Stimulated activated naive CD4-positive, alpha-beta T cell treated with Interleukin-2 at 50 U/mL for 16 hours (primary cell): ENCODE data around the gene TGFBR3L.
"Not testable (repeated sequence)": the region's sequence is repeated elsewhere in the genome, so short reads cannot be mapped to it uniquely, and the experiment has no call there.

Experiments
- DNase-seq: peaks from one replicate; lab custom pipeline; 2025; lab: John Stamatoyannopoulos, UW

Gene TGFBR3L

DNA sequence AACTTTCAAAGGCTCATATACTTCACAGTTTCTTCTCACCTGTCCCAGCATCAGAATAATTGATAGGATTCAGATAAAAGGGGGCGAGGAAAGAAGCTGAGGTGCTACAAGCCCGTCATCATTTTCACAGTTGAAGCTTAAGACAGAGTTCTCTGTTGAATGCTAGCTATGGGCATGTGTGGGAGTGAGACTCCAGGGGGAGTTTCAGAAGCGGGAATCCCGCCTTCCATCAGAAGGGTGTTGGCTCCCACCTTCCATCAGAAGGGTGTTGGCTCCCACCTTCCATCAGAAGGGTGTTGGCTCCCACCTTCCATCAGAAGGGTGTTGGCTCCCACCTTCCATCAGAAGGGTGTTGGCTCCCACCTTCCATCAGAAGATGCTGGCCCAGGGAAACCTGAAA is 46.5 kb downstream of the TGFBR3L start:
- not testable (repeated sequence) for DNase-seq

DNA sequence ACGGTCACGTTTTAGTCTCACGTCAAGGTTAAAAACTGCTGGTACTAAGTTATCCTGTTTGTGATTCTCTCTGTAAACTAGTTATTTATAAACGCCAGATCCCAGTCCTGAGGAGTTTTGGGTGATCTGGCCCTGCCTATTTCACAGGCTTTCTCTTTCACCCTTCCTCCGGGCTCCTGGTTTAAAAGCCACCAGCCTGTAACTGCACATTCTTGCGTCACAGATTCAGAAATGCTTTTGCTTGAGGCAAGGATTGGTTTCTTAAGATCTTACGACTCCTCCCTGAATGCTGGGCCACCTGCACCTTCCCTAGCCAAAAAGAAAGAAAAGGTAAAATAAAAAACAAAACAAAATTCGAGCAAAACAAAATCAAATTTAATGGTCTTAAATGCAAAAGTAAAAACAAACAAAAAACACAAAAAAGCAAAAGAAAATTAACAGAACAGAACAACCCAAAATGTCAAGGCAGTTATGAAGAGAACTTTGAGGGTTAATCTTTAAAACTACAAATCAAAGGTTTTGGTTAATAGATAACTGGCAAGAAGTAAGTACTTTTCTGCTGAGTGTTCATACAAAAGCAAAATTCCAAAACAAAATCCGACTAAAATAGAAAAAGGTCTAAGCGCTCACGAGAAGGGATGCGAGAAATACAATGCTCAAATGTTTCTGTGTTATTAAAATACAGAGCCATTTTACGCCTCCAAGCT is 47.4 kb downstream of the TGFBR3L start:
- DNase-seq = no peak

DNA sequence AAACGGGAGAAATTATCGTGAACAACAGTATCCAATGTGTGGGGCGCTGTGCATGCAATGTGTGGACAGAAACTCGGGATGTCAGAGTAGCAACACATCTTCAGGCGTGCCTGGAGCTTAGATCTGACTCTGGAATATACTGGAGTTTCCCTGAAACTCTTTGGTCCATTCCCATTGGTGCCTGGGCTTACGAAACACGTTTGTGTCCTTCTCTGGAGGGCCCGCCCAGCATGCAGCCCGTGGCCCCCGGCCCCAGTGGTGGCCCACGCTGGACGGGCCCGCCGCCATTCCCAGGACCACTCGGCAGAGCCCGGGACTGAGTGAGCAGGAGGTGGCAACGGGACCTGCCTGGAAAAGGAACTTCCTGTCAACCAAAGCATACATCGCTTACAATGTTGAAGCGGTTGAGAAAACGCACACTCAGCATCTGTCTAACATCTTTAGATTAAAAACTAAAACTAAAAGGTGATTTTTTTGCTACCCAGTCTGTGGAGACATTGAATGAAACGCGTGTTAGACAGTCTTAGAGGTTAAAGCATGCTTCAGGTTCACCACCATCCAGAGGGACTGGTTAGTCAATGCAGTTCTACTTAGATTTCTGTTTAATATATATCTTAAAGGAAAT is 48.1 kb downstream of the TGFBR3L start:
- DNase-seq = no peak

DNA sequence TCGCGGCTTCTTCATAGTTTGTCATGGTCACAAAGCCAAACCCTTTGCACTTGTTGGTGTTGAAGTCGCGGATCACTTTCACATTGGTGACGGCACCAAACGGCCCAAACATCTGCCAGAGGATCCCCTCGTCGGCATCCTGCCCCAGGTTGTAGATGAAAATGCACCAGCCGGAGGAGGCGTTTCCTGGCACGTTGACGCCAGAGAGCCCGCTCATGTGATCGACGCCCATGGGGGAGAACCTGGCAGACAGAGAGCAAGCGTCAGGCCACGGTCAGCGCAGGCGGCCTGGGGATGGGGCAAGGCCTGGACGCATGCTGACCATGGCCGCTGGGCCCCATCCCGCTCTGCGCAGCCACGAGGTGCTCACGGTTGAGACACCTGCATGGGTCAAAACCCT is 48.9 kb downstream of the TGFBR3L start:
- DNase-seq = no peak

DNA sequence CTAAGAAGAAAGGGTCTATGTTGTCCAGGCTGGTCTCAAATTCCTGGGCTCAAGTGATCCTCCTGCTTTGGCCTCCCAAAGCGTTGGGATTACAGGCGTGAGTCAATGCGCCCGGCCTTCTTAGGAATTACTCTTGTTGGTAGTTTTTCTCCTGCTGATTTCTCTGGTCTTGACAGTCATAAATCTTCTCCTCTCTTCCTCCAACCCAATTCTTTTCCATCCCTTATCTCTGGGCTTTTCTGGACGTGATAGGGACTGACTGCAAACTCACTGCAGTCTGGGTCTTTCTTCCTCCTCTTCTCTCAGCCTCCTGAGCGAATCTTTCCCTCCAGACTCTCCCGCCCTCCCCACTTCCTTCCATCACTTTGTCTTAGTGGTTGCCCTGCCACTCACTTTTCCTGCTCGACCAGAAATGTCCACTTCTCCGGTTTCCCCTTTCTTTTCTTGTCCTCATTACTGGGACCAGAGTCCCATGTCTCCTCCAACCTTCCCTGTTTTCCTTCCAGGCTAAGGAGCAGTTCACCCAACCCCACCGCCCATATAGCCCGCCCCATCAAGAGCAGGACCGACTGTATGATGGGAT is 50.7 kb downstream of the TGFBR3L start:
- DNase-seq = no peak

DNA sequence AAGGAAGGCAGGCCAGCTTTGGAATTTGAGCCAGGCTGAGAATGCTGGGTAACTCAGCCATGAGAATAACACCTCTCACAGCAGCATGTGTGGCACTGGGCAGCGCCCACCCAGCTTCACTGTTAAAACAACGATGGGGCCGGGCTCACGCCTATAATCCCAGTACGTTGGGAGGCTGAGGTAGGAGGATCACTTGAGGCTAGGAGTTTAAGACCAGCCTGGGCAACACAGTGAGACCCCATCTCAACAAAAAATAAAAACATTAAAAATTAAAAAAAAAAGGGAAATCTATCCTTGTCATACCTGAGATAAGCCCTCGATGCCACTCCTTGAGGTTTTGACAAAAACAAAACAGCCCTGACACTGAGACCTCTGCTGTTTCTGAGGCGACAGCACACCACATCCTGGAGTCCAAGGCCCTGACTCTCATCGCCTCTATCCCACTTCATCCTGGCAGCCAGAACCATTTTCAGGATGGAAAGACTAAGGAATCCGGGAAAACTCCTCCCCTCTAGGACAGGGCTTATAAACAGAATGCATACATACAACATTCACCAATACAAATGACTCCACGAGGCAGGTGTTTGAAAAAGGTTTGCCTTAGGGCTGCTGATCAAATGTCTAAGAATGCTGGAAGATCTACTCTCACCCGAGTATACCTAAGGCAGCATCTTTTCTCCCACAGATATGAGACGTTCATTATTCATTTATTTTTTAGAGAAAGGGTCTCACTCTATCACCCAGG is 51.5 kb downstream of the TGFBR3L start:
- DNase-seq = no peak

DNA sequence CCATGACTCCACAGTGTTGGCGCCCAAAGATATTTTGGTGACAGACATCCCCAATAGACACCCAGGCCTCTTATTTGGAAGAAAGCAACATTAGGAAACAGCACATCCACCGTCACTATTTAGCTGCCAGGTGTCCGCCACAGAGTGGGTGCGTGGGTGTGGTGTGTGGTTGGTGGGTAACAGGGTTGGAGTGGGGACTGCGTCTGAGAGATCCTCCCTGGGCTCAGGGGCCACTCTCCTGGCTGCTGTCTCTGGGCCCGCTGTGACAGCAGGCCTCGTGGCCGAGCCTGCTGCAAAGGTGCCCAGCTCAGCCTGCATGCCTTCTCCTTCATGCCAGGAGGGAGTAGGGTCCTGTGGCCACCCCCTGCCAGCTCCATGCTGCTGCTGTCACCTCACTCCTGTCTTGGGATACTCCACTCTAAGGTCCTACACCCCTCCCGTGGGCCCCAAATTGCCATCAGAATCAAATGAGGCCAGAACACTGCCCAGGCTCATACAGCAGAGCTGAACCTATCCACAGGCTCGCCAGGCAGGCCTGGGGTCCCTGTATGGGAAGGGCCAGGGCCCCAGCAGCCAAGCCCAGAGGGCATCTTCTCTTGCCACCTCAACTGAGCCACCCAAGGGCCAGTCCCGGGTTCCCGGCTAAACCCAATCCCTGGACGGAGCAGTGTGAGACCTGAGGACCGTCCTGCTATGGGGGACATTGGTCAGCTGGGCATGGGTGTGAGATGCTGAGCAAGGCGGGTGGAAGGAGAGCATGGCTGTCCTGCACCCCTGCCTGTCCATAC is 53.6 kb downstream of the TGFBR3L start:
- no peak for DNase-seq
